A673 (cell line): ENCODE results near the gene SH3BP5L. TPM values are rescaled to one million over a fixed set of nuclear protein-coding genes. Genes with fewer than 3 reads are reported as not detected.

ENCODE experiments used
- BruUV-seq: library from RNA; stranded (reverse); fragments of 400-500 nt; replicated peaks from 2 replicates; lab custom pipeline; 2021; lab: Mats Ljungman, UMichigan
- CTCF ChIA-PET: fragments of 300-600 bp; sonication (Branson Sonifier 250); formaldehyde crosslinking; loops from one replicate; lab custom pipeline; 2022; ENCODE audit warnings: antibody characterized with exemption; lab: Charles Lee
- POLR2A ChIA-PET: fragments of 300-600 bp; sonication (Branson Sonifier 250); formaldehyde crosslinking; loops from one replicate; lab custom pipeline; 2022; ENCODE audit warnings: antibody characterized with exemption; ENCODE audit not compliant: low non-redundant PET; lab: Charles Lee
- DNase-seq: peaks from one replicate; pipeline ENCODE4 v3.0.0-alpha.2; 2015; ENCODE audit warnings: low spot score
- H3K27ac ChIP-seq: fragments of 200-600 bp; sonication (generic); 2 replicates; pipeline ENCODE4 v1.5.1; 2016; ENCODE audit warnings: mixed run types, low read depth, mild to moderate bottlenecking, mixed read lengths, antibody characterized with exemption, low read length; ENCODE audit not compliant: poor library complexity, severe bottlenecking
- H3K27me3 ChIP-seq: fragments of 200-600 bp; sonication (generic); replicated peaks from 2 replicates; pipeline ENCODE4 v1.6.1; 2017; ENCODE audit warnings: mixed run types, low read depth, mild to moderate bottlenecking, mixed read lengths, antibody characterized with exemption, low read length; ENCODE audit not compliant: insufficient read depth, poor library complexity
- H3K36me3 ChIP-seq: fragments of 200-600 bp; sonication (generic); 2 replicates; pipeline ENCODE4 v1.6.1; 2016; ENCODE audit warnings: mixed run types, mild to moderate bottlenecking, mixed read lengths, antibody characterized with exemption, low read length; ENCODE audit not compliant: insufficient read depth, poor library complexity, severe bottlenecking
- H3K4me1 ChIP-seq: fragments of 200-600 bp; sonication (generic); 2 replicates; pipeline ENCODE4 v1.6.1; 2017; ENCODE audit warnings: mixed run types, mild to moderate bottlenecking, mixed read lengths, antibody characterized with exemption, low read length; ENCODE audit not compliant: insufficient read depth, poor library complexity, severe bottlenecking
- H3K4me3 ChIP-seq: fragments of 200-600 bp; sonication (generic); 2 replicates; pipeline ENCODE4 v1.5.1; 2016; ENCODE audit warnings: low read depth, mixed run types, mild to moderate bottlenecking, mixed read lengths, low read length; ENCODE audit not compliant: poor library complexity, severe bottlenecking
- H3K9me3 ChIP-seq: fragments of 200-600 bp; sonication (generic); 2 replicates; pipeline ENCODE4 v1.6.1; 2016; ENCODE audit warnings: mixed run types, low read depth, mild to moderate bottlenecking, mixed read lengths, antibody characterized with exemption, low read length; ENCODE audit not compliant: poor library complexity, severe bottlenecking
- CTCF ChIP-seq: fragments of 300-800, 200-600 bp; sonication (generic); conservative IDR thresholded peaks from 2 replicates; pipeline ENCODE4 v1.5.1; 2017; ENCODE audit warnings: low read depth, mild to moderate bottlenecking, antibody characterized with exemption, low read length, moderate library complexity, mixed read lengths
- EZH2 ChIP-seq: fragments of 200-600 bp; sonication (generic); IDR thresholded peaks from 2 replicates; pipeline ENCODE4 v1.6.1; 2017; ENCODE audit warnings: borderline replicate concordance, low read depth, mild to moderate bottlenecking, mixed read lengths, antibody characterized with exemption, low read length; ENCODE audit not compliant: poor library complexity, severe bottlenecking
- intact Hi-C: fragments of 100-400 bp; cut with micrococcal nuclease; formaldehyde crosslinking; loops from one replicate; pipeline ENCODE4 v1.10.0; 2022; ENCODE audit not compliant: unreplicated experiment
- total RNA-seq: library from RNA; stranded (reverse); gene quantifications from 2 replicates; pipeline ENCODE4 v1.2.3, GENCODE V29; 2021

SH3BP5L gene
- total RNA-seq, 1 experiment from 2014 or later = 28.6 TPM

- Histone ChIP-seq H3K36me3 (peaks cover 50% of the 10 kb centered on the region), H3K9me3 (no peaks in the 10 kb centered on the region), H3K27ac (no peak overlapping the region), H3K27me3 (no peaks in the 10 kb centered on the region), H3K4me1 (no peaks in the 10 kb centered on the region), H3K4me3 (no peak overlapping the region)
- ChIA-PET CTCF (no interaction called here), POLR2A (no interaction called here)
- intact Hi-C loops = no loop called here
- no TSS peak for BruUV-seq
- TF ChIP-seq EZH2 (no peak), CTCF (no peak)
- no peak for DNase-seq
Observed at GRCh38 chr1:248849152-248849551, 23.4 kb upstream of the SH3BP5L start.

GRCh38 chr1:248848602-248849001 is 22.9 kb upstream of the SH3BP5L start:
- no peak for TF ChIP-seq CTCF
- TF ChIP-seq EZH2 = no peak
- H3K36me3 ChIP-seq = peaks cover 45% of the 10 kb centered on the region
- H3K27ac ChIP-seq = no peak overlapping the region
- DNase-seq = no peak
- H3K4me1 ChIP-seq = no peaks in the 10 kb centered on the region
- ChIA-PET CTCF (no interaction called here), POLR2A (no interaction called here)
- intact Hi-C loops = no loop called here
- BruUV-seq = no TSS peak
- H3K27me3 ChIP-seq = no peaks in the 10 kb centered on the region
- H3K4me3 ChIP-seq = no peak overlapping the region
- no peaks in the 10 kb centered on the region for H3K9me3 ChIP-seq

DNA sequence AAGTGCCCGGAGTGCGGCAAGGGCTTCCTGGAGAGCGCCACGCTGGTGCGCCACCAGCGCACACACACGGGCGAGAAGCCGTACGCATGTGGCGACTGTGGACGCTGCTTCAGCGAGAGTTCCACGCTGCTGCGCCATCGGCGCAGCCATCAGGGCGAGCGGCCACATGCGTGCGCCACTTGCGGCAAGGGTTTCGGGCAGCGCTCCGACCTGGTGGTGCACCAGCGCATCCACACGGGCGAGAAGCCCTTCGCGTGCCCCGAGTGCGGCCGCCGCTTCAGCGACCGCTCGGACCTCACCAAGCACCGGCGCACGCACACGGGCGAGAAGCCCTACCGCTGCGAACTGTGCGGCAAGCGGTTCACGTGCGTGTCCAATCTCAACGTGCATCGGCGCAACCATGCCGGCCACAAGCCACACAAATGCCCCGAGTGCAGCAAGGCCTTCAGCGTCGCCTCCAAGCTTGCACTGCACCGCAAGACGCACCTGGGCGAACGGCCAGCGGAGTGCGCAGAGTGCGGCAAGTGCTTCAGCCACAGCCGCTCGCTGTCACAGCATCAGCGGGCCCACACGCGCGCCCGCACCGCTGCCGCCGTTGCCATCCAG is 22.3 kb upstream of the SH3BP5L start:
- BruUV-seq = no TSS peak
- ChIA-PET POLR2A (no interaction called here), CTCF (no interaction called here)
- DNase-seq = no peak
- intact Hi-C loops = no loop called here
- Histone ChIP-seq H3K36me3 (peaks cover 41% of the 10 kb centered on the region), H3K27ac (no peak overlapping the region), H3K4me3 (no peak overlapping the region), H3K27me3 (no peaks in the 10 kb centered on the region), H3K9me3 (no peaks in the 10 kb centered on the region), H3K4me1 (no peaks in the 10 kb centered on the region)
- TF ChIP-seq CTCF (no peak), EZH2 (no peak)
